Motor neuron (in vitro differentiated cells): ENCODE measurements around the gene TBX2. TPM values are rescaled to one million over a fixed set of nuclear protein-coding genes. Genes with fewer than 3 reads are reported as not detected.

ENCODE experiments used
- total RNA-seq, 8 experiments: library from RNA; unstranded; fragments of 300-600 nt; gene quantifications; 2 replicates each; pipeline versions ENCODE4 v1.2.3 to v1.2.4, GENCODE V29; 2022

The TBX2 gene
- total RNA-seq, 8 experiments from 2014 or later, result 0.25 to 2.9 (median 2.1) TPM

Other genes starting within 250 kb of the TBX2 start
- gene TBX4, start 52.6 kb downstream of the TBX2 start, total RNA-seq, result under 1 TPM in 4 of 8 experiments, not detected in 4; 0.08 to 0.70 (median 0.20) TPM
- under 1 TPM in 2 of 8 experiments, not detected in 6; 0.25 to 0.41 TPM for gene NACA2, start 191.4 kb downstream of the TBX2 start, total RNA-seq